ENCODE data around the gene FBXL20. TPM values are rescaled to one million over a fixed set of nuclear protein-coding genes. Genes with fewer than 3 reads are reported as not detected.

FBXL20 gene
- total RNA-seq, 1 experiment from 2014 or later = 5.0 TPM

DNA sequence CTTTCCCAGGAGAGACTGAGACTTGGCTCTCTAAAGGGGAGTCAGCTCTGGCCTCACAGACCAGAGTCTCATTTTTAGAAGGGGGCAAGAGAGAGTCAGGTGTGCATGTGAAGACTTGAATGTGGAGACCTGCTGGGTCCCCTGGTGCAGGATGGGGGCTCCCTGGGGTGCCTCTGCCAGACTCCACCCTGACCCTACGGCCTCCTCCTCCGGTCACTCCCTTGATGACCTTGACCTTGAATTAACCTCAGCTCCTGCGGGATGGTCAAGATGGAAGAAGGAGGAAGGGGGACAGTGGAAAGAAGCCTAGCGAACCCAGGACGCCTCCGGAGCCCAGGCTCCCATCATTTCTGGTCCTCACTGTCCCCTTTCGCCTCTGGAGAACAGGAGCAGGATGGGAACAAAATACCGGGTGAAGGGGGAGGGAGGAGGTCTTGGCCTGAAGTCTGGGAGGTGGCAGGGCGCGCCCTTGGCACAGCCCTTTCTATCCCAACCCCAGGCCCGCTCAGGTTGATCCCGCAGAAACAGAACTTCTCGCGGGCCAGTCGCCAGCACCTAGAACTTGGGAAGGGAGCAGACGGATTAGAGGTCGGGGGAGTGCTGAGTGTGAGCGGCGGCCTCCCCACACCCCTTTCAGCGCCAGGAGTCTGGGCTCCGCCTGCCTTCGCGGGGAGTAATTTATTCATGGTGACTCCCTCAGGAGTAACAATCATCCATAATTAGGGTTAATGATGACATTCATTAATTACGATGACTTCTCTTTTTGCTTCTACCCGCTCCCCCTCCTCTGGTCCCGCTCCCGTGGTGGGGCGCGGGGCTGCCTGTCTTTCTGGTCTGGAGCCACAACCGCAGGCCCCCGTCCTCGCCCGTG is 177.3 kb downstream of the FBXL20 start:
- CTCF ChIA-PET = no interaction called here
- H3K9ac ChIP-seq (ENCODE audit: low read length) = no peak overlapping the region
- no peak overlapping the region for H2AFZ ChIP-seq (ENCODE audit: low read length)
- no peak for DNase-seq
- intact Hi-C loops (cut with micrococcal nuclease) = no loop called here
- no peaks in the 10 kb centered on the region for H3K36me3 ChIP-seq (ENCODE audit: low read depth, low read length)
- H3K9me2 ChIP-seq (replicated peaks; ENCODE audit: low read length) = no peaks in the 10 kb centered on the region
- H3K27ac ChIP-seq (ENCODE audit: low read length) = no peak overlapping the region
- H3K4me1 ChIP-seq (ENCODE audit: insufficient read depth, low read length) = no peaks in the 10 kb centered on the region
- POLR2A ChIA-PET (ENCODE audit: unreplicated experiment) = no interaction called here
- H3K9me3 ChIP-seq (ENCODE audit: low read length) = no peaks in the 10 kb centered on the region
- TF ChIP-seq EZH2 (IDR thresholded peaks at IDR 0.05; ENCODE audit: low read length, unreplicated experiment) (no peak), EZH2phosphoT487 (IDR thresholded peaks at IDR 0.05; ENCODE audit: borderline replicate concordance, low read length) (no peak)
- TF ChIP-seq, protein P1, sequence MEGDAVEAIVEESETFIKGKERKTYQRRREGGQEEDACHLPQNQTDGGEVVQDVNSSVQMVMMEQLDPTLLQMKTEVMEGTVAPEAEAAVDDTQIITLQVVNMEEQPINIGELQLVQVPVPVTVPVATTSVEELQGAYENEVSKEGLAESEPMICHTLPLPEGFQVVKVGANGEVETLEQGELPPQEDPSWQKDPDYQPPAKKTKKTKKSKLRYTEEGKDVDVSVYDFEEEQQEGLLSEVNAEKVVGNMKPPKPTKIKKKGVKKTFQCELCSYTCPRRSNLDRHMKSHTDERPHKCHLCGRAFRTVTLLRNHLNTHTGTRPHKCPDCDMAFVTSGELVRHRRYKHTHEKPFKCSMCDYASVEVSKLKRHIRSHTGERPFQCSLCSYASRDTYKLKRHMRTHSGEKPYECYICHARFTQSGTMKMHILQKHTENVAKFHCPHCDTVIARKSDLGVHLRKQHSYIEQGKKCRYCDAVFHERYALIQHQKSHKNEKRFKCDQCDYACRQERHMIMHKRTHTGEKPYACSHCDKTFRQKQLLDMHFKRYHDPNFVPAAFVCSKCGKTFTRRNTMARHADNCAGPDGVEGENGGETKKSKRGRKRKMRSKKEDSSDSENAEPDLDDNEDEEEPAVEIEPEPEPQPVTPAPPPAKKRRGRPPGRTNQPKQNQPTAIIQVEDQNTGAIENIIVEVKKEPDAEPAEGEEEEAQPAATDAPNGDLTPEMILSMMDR (conservative IDR thresholded peaks at IDR 0.05; ENCODE audit: low read depth, low read length) = no peak
- BruUV-seq (replicated peaks) = no TSS peak
- no peaks in the 10 kb centered on the region for H3K79me2 ChIP-seq (ENCODE audit: low read length)
- H3K4me2 ChIP-seq (ENCODE audit: low read length) = no peak overlapping the region
- ATAC-seq = no peak
- H4K20me1 ChIP-seq (ENCODE audit: low read length) = no peaks in the 10 kb centered on the region
- no peaks in the 10 kb centered on the region for H3K27me3 ChIP-seq (ENCODE audit: low read length)
- H3F3A ChIP-seq (ENCODE audit: low read length, unreplicated experiment) = no peaks in the 10 kb centered on the region
- H3K4me3 ChIP-seq (ENCODE audit: low read length) = no peak overlapping the region

DNA sequence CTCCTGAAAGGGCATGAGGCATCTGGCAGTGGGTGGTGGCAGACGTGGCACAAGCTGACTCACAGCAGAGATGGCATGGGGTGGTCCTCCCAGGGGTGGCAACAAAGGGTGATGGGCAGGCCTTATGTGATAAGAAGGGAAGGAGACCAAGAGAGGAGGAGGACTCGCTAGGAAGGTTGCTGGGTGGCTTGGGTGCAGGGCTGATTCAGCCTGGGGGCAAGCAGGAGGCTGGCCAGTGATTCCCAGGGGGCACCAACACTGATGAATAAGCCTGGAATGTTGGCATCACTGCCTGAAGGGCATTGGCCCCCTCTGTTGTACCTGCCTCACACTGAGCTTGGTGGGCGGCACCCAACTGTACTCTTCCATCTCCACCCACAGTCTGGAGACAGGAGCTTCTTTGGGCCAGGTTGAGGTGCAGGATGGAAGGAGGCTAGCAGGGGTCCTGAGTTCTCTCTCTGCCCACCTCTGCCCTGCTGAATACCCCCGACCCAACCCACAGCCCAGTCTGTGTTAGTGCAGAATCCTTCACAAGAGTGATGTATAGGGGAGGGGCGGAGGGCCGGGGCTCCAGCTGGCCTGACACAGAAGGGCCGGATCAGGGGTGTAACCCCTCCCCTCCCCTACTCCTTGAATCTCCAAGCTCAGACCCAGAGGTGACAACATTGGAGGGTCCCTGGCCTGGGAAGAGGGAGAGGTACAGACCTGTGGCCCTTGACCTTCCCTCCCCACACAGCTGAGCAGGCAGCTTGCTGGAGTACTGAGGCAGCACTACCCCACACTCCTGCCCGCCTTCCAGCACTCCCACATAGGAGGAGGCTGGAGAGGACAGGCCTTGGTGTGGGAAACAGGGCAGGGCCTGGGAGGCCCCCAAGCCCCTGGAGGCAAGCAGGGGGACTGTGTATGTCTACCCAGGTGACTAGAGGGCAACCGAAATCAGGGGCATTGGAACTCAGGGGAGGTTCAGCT is 178.3 kb downstream of the FBXL20 start:
- H3K4me2 ChIP-seq (ENCODE audit: low read length) = no peak overlapping the region
- H3K9me3 ChIP-seq (ENCODE audit: low read length) = no peaks in the 10 kb centered on the region
- H3K9me2 ChIP-seq (replicated peaks; ENCODE audit: low read length) = no peaks in the 10 kb centered on the region
- TF ChIP-seq EZH2phosphoT487 (IDR thresholded peaks at IDR 0.05; ENCODE audit: borderline replicate concordance, low read length) = no peak
- TF ChIP-seq EZH2 (IDR thresholded peaks at IDR 0.05; ENCODE audit: low read length, unreplicated experiment) = no peak
- TF ChIP-seq, protein P1 (conservative IDR thresholded peaks at IDR 0.05; ENCODE audit: low read depth, low read length) = no peak
- POLR2A ChIA-PET (ENCODE audit: unreplicated experiment) = no interaction called here
- no TSS peak for BruUV-seq (replicated peaks)
- no peak overlapping the region for H3K9ac ChIP-seq (ENCODE audit: low read length)
- no peaks in the 10 kb centered on the region for H3K79me2 ChIP-seq (ENCODE audit: low read length)
- no peaks in the 10 kb centered on the region for H3K36me3 ChIP-seq (ENCODE audit: low read depth, low read length)
- no peaks in the 10 kb centered on the region for H3K4me1 ChIP-seq (ENCODE audit: insufficient read depth, low read length)
- H2AFZ ChIP-seq (ENCODE audit: low read length) = no peak overlapping the region
- no peaks in the 10 kb centered on the region for H3K27me3 ChIP-seq (ENCODE audit: low read length)
- no peaks in the 10 kb centered on the region for H4K20me1 ChIP-seq (ENCODE audit: low read length)
- ATAC-seq (no peak), DNase-seq (no peak)
- H3K27ac ChIP-seq (ENCODE audit: low read length) = no peak overlapping the region
- CTCF ChIA-PET = no interaction called here
- intact Hi-C loops (cut with micrococcal nuclease) = no loop called here
- no peak overlapping the region for H3K4me3 ChIP-seq (ENCODE audit: low read length)
- no peaks in the 10 kb centered on the region for H3F3A ChIP-seq (ENCODE audit: low read length, unreplicated experiment)
